Upper lobe of left lung (tissue), 6 donors: ENCODE measurements around the gene MAP1LC3A. TPM values are rescaled to one million over a fixed set of nuclear protein-coding genes. Genes with fewer than 3 reads are reported as not detected.
A peak's percentile ranks its signal among the peaks of the same experiment; 100 is the strongest.

Experiments used
- ATAC-seq, 2 donors: fragments of 200-7000 bp; cut with Tn5 transposase; one replicate each; pipeline ENCODE4 v1.9.1; 2022; ENCODE audit warnings: mild to moderate bottlenecking in 2 of 2, moderate library complexity in 2 of 2; ENCODE audit not compliant: low FRiP score in 2 of 2
- DNase-seq, 2 donors: peaks; one replicate each; pipeline ENCODE4 v3.0.0-alpha.2; 2019 to 2020
- H3K27ac ChIP-seq, 4 donors: fragments of 200-600 bp; sonication (generic); one replicate each; pipeline ENCODE4 v1.5.1; 2016 to 2019
- H3K27me3 ChIP-seq, 4 donors: fragments of 200-600 bp; sonication (generic); one replicate each; pipeline ENCODE4 v1.5.1; 2017 to 2019
- H3K36me3 ChIP-seq, 4 donors: fragments of 200-600 bp; sonication (generic); one replicate each; pipeline ENCODE4 v1.5.1; 2016 to 2019
- H3K4me1 ChIP-seq, 4 donors: fragments of 200-600 bp; sonication (generic); one replicate each; pipeline ENCODE4 v1.5.1; 2018 to 2019
- H3K4me3 ChIP-seq, 4 donors: fragments of 200-600 bp; sonication (generic); one replicate each; pipeline ENCODE4 v1.5.1; 2017 to 2019; ENCODE audit warnings: mild to moderate bottlenecking in 2 of 4, moderate library complexity in 1 of 4
- H3K9me3 ChIP-seq, 4 donors: fragments of 200-600 bp; sonication (generic); one replicate each; pipeline ENCODE4 v1.5.1; 2018 to 2019
- CTCF ChIP-seq, 6 experiments: fragments of 450-650 bp in 4 of 6; fragments of 200-600 bp in 2 of 6; sonication (generic) in 2 of 6; IDR thresholded peaks; one replicate each; pipeline ENCODE4 v1.5.1; 2016 to 2019; ENCODE audit warnings: antibody characterized with exemption in 6 of 6
- EP300 ChIP-seq, 4 donors: sonication (generic); formaldehyde crosslinking; IDR thresholded peaks; one replicate each; pipeline ENCODE4 v1.5.1; 2017; ENCODE audit warnings: antibody characterized with exemption in 4 of 4, control low read depth in 2 of 4
- POLR2A ChIP-seq, 4 donors: fragments of 450-650 bp; IDR thresholded peaks; one replicate each; pipeline ENCODE4 v1.5.1; 2016 to 2017; ENCODE audit warnings: antibody characterized with exemption in 4 of 4, mild to moderate bottlenecking in 2 of 4
- POLR2AphosphoS5 ChIP-seq, 2 donors: sonication (generic); formaldehyde crosslinking; IDR thresholded peaks; one replicate each; pipeline ENCODE4 v1.5.1; 2017; ENCODE audit warnings: antibody characterized with exemption in 2 of 2
- WGBS, 2 donors: methylation state at CpG; one replicate each; pipeline ENCODE4 v1.1.5; 2017 to 2018; 5-methylcytosine and 5-hydroxymethylcytosine counted together
- total RNA-seq, 6 donors: library from RNA; depleted of rRNA in 4 of 6; stranded (reverse); fragments of >200 nt in 4 of 6; gene quantifications; one replicate each; pipeline versions ENCODE4 v1.1.0 to v1.2.1, GENCODE V29; 2016 to 2021
- donor health status: DM: no; HTN: no; CAD: no; lungs with moderate emphysema.
- donor health status: DM: no; HTN: yes; CAD: no; lungs with severe emphysema.

Gene MAP1LC3A
- total RNA-seq, 6 donors from 2014 or later: 41.9 to 148 (median 71.8) TPM

GRCh38 chr20:34575756-34576155 is 17.2 kb downstream of the MAP1LC3A start:
- no peak overlapping the region for H3K27ac ChIP-seq
- ATAC-seq: no peak
- H3K9me3 ChIP-seq: no peaks in the 10 kb centered on the region
- H3K36me3 ChIP-seq: peaks cover 0 to 31% (median 8%) of the 10 kb centered on the region in 4 donors
- no peak for DNase-seq
- WGBS, 2 donors: 98 to 100% methylated on average over 4 of the region's 4 CpGs
- no peak overlapping the region for H3K4me3 ChIP-seq
- no peaks in the 10 kb centered on the region for H3K27me3 ChIP-seq
- peaks cover 0 to 12% (median 8%) of the 10 kb centered on the region in 4 donors for H3K4me1 ChIP-seq
- TF ChIP-seq CTCF (IDR thresholded peaks at IDR 0.05): no peak
- TF ChIP-seq POLR2AphosphoS5 (IDR thresholded peaks at IDR 0.05): no peak
- no peak for TF ChIP-seq POLR2A (IDR thresholded peaks at IDR 0.05)
- no peak for TF ChIP-seq EP300 (IDR thresholded peaks at IDR 0.05)

GRCh38 chr20:34577061-34577460 is 18.5 kb downstream of the MAP1LC3A start:
- H3K4me1 ChIP-seq: peaks cover 0 to 20% (median 10%) of the 10 kb centered on the region in 4 donors
- DNase-seq (no peak), ATAC-seq (no peak)
- 98 to 100% methylated on average over 4 of the region's 4 CpGs for WGBS, 2 donors
- TF ChIP-seq EP300 (IDR thresholded peaks at IDR 0.05): no peak
- TF ChIP-seq POLR2A (IDR thresholded peaks at IDR 0.05): no peak
- TF ChIP-seq POLR2AphosphoS5 (IDR thresholded peaks at IDR 0.05): no peak
- no peak overlapping the region for H3K4me3 ChIP-seq
- no peaks in the 10 kb centered on the region for H3K9me3 ChIP-seq
- H3K27ac ChIP-seq: no peak overlapping the region
- H3K27me3 ChIP-seq: no peaks in the 10 kb centered on the region
- peaks cover 0 to 28% (median 8%) of the 10 kb centered on the region in 4 donors for H3K36me3 ChIP-seq

- H3K27me3 ChIP-seq: no peaks in the 10 kb centered on the region
- no peaks in the 10 kb centered on the region for H3K9me3 ChIP-seq
- ATAC-seq (peak in 1 of 2 donors; percentile 54), DNase-seq (no peak)
- H3K36me3 ChIP-seq: peaks cover 0 to 25% (median 8%) of the 10 kb centered on the region in 4 donors
- no peak for TF ChIP-seq POLR2A (IDR thresholded peaks at IDR 0.05)
- TF ChIP-seq CTCF (IDR thresholded peaks at IDR 0.05): no peak
- TF ChIP-seq EP300 (IDR thresholded peaks at IDR 0.05): no peak
- no peak for TF ChIP-seq POLR2AphosphoS5 (IDR thresholded peaks at IDR 0.05)
- 52 to 69% methylated on average over 2 of the region's 2 CpGs for WGBS, 2 donors
- H3K4me3 ChIP-seq: no peak overlapping the region
- H3K27ac ChIP-seq: peak overlapping the region in 1 of 4 donors; percentile 32
- H3K4me1 ChIP-seq: peaks cover 0 to 21% (median 10%) of the 10 kb centered on the region in 4 donors
Observed at GRCh38 chr20:34578025-34578424, 19.5 kb downstream of the MAP1LC3A start.

GRCh38 chr20:34578521-34578920 is 20.0 kb downstream of the MAP1LC3A start:
- no peaks in the 10 kb centered on the region for H3K9me3 ChIP-seq
- peak overlapping the region in 1 of 4 donors; percentile 32 for H3K27ac ChIP-seq
- TF ChIP-seq EP300 (IDR thresholded peaks at IDR 0.05) (no peak), CTCF (IDR thresholded peaks at IDR 0.05) (no peak), POLR2A (IDR thresholded peaks at IDR 0.05) (no peak), POLR2AphosphoS5 (IDR thresholded peaks at IDR 0.05) (no peak)
- peaks cover 0 to 21% (median 10%) of the 10 kb centered on the region in 4 donors for H3K4me1 ChIP-seq
- no peak for ATAC-seq
- DNase-seq: no peak
- peaks cover 0 to 25% (median 6%) of the 10 kb centered on the region in 4 donors for H3K36me3 ChIP-seq
- WGBS, 2 donors: 78 to 90% methylated on average over 6 of the region's 6 CpGs
- H3K27me3 ChIP-seq: no peaks in the 10 kb centered on the region
- H3K4me3 ChIP-seq: no peak overlapping the region

GRCh38 chr20:34579191-34579978 is 20.9 kb downstream of the MAP1LC3A start:
- no peak for DNase-seq
- TF ChIP-seq CTCF (IDR thresholded peaks at IDR 0.05) (peak in 3 of 6 experiments; percentile 26 to 46 (median 32)), POLR2A (IDR thresholded peaks at IDR 0.05) (no peak), POLR2AphosphoS5 (IDR thresholded peaks at IDR 0.05) (no peak), EP300 (IDR thresholded peaks at IDR 0.05) (no peak)
- peak; percentile 47 to 65 for ATAC-seq
- Histone ChIP-seq H3K4me3 (no peak overlapping the region), H3K9me3 (no peaks in the 10 kb centered on the region), H3K36me3 (peaks cover 0 to 23% (median under 1%) of the 10 kb centered on the region in 4 donors), H3K27me3 (no peaks in the 10 kb centered on the region), H3K27ac (no peak overlapping the region), H3K4me1 (peaks cover 0 to 21% (median 10%) of the 10 kb centered on the region in 4 donors)
- 85 to 86% methylated on average over 11 of the region's 11 CpGs for WGBS, 2 donors
